CD4-positive, alpha-beta T cell (primary cell): ENCODE measurements around the gene SORCS2. TPM values are rescaled to one million over a fixed set of nuclear protein-coding genes. Genes with fewer than 3 reads are reported as not detected.
A peak's percentile ranks its signal among the peaks of the same experiment; 100 is the strongest.

ENCODE experiments used
- ATAC-seq: fragments of 200-7000 bp; cut with Tn5 transposase; one replicate; pipeline ENCODE4 v1.10.0; 2022; ENCODE audit warnings: mild to moderate bottlenecking; ENCODE audit not compliant: poor library complexity
- CTCF ChIA-PET: fragments of 350-600 bp; sonication (Branson Sonifier 250); formaldehyde crosslinking; loops from one replicate; lab custom pipeline; 2021; ENCODE audit warnings: antibody characterized with exemption, inconsistent platforms; lab: Charles Lee
- POLR2A ChIA-PET: fragments of 350-600 bp; sonication (Branson Sonifier 250); formaldehyde crosslinking; loops from one replicate; lab custom pipeline; 2021; ENCODE audit warnings: antibody characterized with exemption, inconsistent platforms; lab: Charles Lee
- DNase-seq, 14 experiments: peaks; one replicate each; pipeline ENCODE4 v3.0.0-alpha.2; 2013 to 2020; ENCODE audit warnings: mixed read lengths in 2 of 14
- H3K27ac ChIP-seq, 2 donors: one replicate each; pipeline versions ENCODE4 v1.5.1 to v1.7.0; 2013; ENCODE audit warnings: low read length in 2 of 2, low read depth in 1 of 2, mild to moderate bottlenecking in 1 of 2
- H3K27me3 ChIP-seq, 2 experiments: 1 replicate in 1 of 2; 2 replicates in 1 of 2; pipeline versions ENCODE4 v1.6.1 to v1.7.0; 2013; ENCODE audit warnings: low read length in 2 of 2, control low read depth in 1 of 2, mild to moderate bottlenecking in 1 of 2, moderate library complexity in 1 of 2; ENCODE audit not compliant: insufficient read depth in 2 of 2, control insufficient read depth in 1 of 2
- H3K36me3 ChIP-seq: one replicate; pipeline ENCODE4 v1.6.1; 2013; ENCODE audit warnings: low read length, control low read depth; ENCODE audit not compliant: insufficient read depth
- H3K4me1 ChIP-seq: one replicate; pipeline ENCODE4 v1.6.1; 2013; ENCODE audit warnings: low read length, control low read depth; ENCODE audit not compliant: insufficient read depth
- H3K4me3 ChIP-seq: one replicate; pipeline ENCODE4 v1.5.1; 2013; ENCODE audit warnings: mild to moderate bottlenecking, low read length, moderate library complexity
- H3K9me3 ChIP-seq, 2 experiments: 1 replicate in 1 of 2; 2 replicates in 1 of 2; pipeline versions ENCODE4 v1.6.1 to v1.7.0; 2013; ENCODE audit warnings: low read length in 2 of 2, mild to moderate bottlenecking in 2 of 2, control low read depth in 1 of 2, moderate library complexity in 1 of 2; ENCODE audit not compliant: control insufficient read depth in 1 of 2, insufficient read depth in 1 of 2
- H3K27ac Mint-ChIP-seq: one replicate; pipeline ENCODE4 v1.8.0; 2020; ENCODE audit warnings: mixed read lengths
- H3K27me3 Mint-ChIP-seq: one replicate; pipeline ENCODE4 v1.8.0; 2021; ENCODE audit warnings: mixed read lengths
- H3K36me3 Mint-ChIP-seq: one replicate; pipeline ENCODE4 v1.8.0; 2021; ENCODE audit warnings: low read depth, mixed read lengths
- H3K4me1 Mint-ChIP-seq: one replicate; pipeline ENCODE4 v1.8.0; 2021; ENCODE audit warnings: low read depth, mixed read lengths
- H3K4me3 Mint-ChIP-seq: one replicate; pipeline ENCODE4 v1.8.0; 2020; ENCODE audit warnings: mild to moderate bottlenecking, mixed read lengths
- H3K9me3 Mint-ChIP-seq: one replicate; pipeline ENCODE4 v1.8.0; 2020; ENCODE audit warnings: mixed read lengths
- CTCF ChIP-seq: fragments of 200-600 bp; IDR thresholded peaks from one replicate; pipeline ENCODE4 v1.8.0; 2022; ENCODE audit warnings: antibody characterized with exemption, mild to moderate bottlenecking
- intact Hi-C, 2 experiments: fragments of 100-400 bp; cut with DNase I in 1 of 2; cut with micrococcal nuclease in 1 of 2; formaldehyde crosslinking; loops; one replicate each; pipeline versions ENCODE4 v1.15.1 to v1.9.0; 2023 to 2025; cut with DNase I, micrococcal nuclease
- total RNA-seq, 174 experiments: library from RNA in 2 of 174; stranded (reverse) in 2 of 174; gene quantifications; one replicate each; pipeline ENCODE4 v1.2.3 and lab custom pipeline; 2021 to 2026

The SORCS2 gene
- total RNA-seq, 2 experiments from 2014 or later = not detected

- peak in 1 of 14 experiments; percentile 33 for DNase-seq
- Histone ChIP-seq H3K27me3 (no peaks in the 10 kb centered on the region), H3K9me3 (peaks cover 0 to 29% of the 10 kb centered on the region in 2 experiments), H3K27ac (no peak overlapping the region), H3K4me1 (no peaks in the 10 kb centered on the region), H3K4me3 (no peak overlapping the region), H3K36me3 (no peaks in the 10 kb centered on the region)
- intact Hi-C loops = no loop called here
- no peak for ATAC-seq
- H3K4me3 Mint-ChIP-seq = no peak overlapping the region
- TF ChIP-seq CTCF = no peak
- H3K27ac Mint-ChIP-seq = no peak overlapping the region
- H3K27me3 Mint-ChIP-seq = no peaks in the 10 kb centered on the region
- CTCF ChIA-PET = no interaction called here
- no peaks in the 10 kb centered on the region for H3K4me1 Mint-ChIP-seq
- POLR2A ChIA-PET = no interaction called here
- H3K36me3 Mint-ChIP-seq = no peaks in the 10 kb centered on the region
- H3K9me3 Mint-ChIP-seq = no peaks in the 10 kb centered on the region
Observed at GRCh38 chr4:7738458-7739076, 546.2 kb downstream of the SORCS2 start.

GRCh38 chr4:7739077-7739917 is 547.0 kb downstream of the SORCS2 start:
- peaks cover 0 to 29% of the 10 kb centered on the region in 2 experiments for H3K9me3 ChIP-seq
- DNase-seq (no peak), ATAC-seq (no peak)
- Mint-ChIP-seq H3K27me3 (no peaks in the 10 kb centered on the region), H3K36me3 (no peaks in the 10 kb centered on the region), H3K4me1 (no peaks in the 10 kb centered on the region), H3K4me3 (no peak overlapping the region), H3K9me3 (no peaks in the 10 kb centered on the region), H3K27ac (no peak overlapping the region)
- no peaks in the 10 kb centered on the region for H3K36me3 ChIP-seq
- ChIA-PET CTCF (no interaction called here), POLR2A (no interaction called here)
- H3K27ac ChIP-seq = no peak overlapping the region
- TF ChIP-seq CTCF = no peak
- intact Hi-C loops = no loop called here
- H3K4me1 ChIP-seq = no peaks in the 10 kb centered on the region
- H3K4me3 ChIP-seq = no peak overlapping the region
- no peaks in the 10 kb centered on the region for H3K27me3 ChIP-seq

- ChIA-PET CTCF (no interaction called here), POLR2A (no interaction called here)
- H3K36me3 ChIP-seq = no peaks in the 10 kb centered on the region
- Mint-ChIP-seq H3K27me3 (no peaks in the 10 kb centered on the region), H3K36me3 (no peaks in the 10 kb centered on the region), H3K4me3 (no peak overlapping the region), H3K27ac (no peak overlapping the region), H3K9me3 (no peaks in the 10 kb centered on the region), H3K4me1 (no peaks in the 10 kb centered on the region)
- TF ChIP-seq CTCF = no peak
- ATAC-seq (no peak), DNase-seq (no peak)
- peaks cover 0 to 29% of the 10 kb centered on the region in 2 experiments for H3K9me3 ChIP-seq
- no peak overlapping the region for H3K27ac ChIP-seq
- no peaks in the 10 kb centered on the region for H3K27me3 ChIP-seq
- H3K4me1 ChIP-seq = no peaks in the 10 kb centered on the region
- intact Hi-C loops = no loop called here
- no peak overlapping the region for H3K4me3 ChIP-seq
Observed at GRCh38 chr4:7739918-7740865, 547.9 kb downstream of the SORCS2 start.
